HG03565 (cell line): ENCODE data around the gene ZNF469.

Experiments
- ATAC-seq: cut with Tn5 transposase; IDR thresholded peaks from one replicate; pipeline ENCODE4 v1.9.1; 2021; ENCODE audit warnings: mild to moderate bottlenecking, moderate library complexity; ENCODE audit not compliant: unreplicated experiment

Gene ZNF469

GRCh38 chr16:88345721-88346560 lies 36.8 kb upstream of the ZNF469 start:
- ATAC-seq = no peak

GRCh38 chr16:88346680-88347505 lies 35.9 kb upstream of the ZNF469 start:
- ATAC-seq = no peak

GRCh38 chr16:88347656-88348376 lies 34.9 kb upstream of the ZNF469 start:
- no peak for ATAC-seq

- ATAC-seq = no peak
These were observed 34.2 kb upstream of the ZNF469 start for GRCh38 chr16:88348377-88349152.

GRCh38 chr16:88349153-88349902 lies 33.4 kb upstream of the ZNF469 start:
- no peak for ATAC-seq

GRCh38 chr16:88349903-88350900 lies 32.6 kb upstream of the ZNF469 start:
- no peak for ATAC-seq

GRCh38 chr16:88350922-88351321 lies 31.8 kb upstream of the ZNF469 start:
- no peak for ATAC-seq

- ATAC-seq = no peak
These were observed 31.2 kb upstream of the ZNF469 start for GRCh38 chr16:88351491-88352101.

- ATAC-seq = no peak
These were observed 30.2 kb upstream of the ZNF469 start for GRCh38 chr16:88352261-88353200.

GRCh38 chr16:88353232-88353631 lies 29.5 kb upstream of the ZNF469 start:
- no peak for ATAC-seq

GRCh38 chr16:88353691-88354090 lies 29.1 kb upstream of the ZNF469 start:
- no peak for ATAC-seq

- ATAC-seq = no peak
These were observed 28.3 kb upstream of the ZNF469 start for GRCh38 chr16:88354229-88355092.

GRCh38 chr16:88355093-88355388 lies 27.7 kb upstream of the ZNF469 start:
- ATAC-seq = no peak

GRCh38 chr16:88355389-88356123 lies 27.2 kb upstream of the ZNF469 start:
- no peak for ATAC-seq

GRCh38 chr16:88356124-88356726 lies 26.5 kb upstream of the ZNF469 start:
- no peak for ATAC-seq
